Measurements from ENCODE around the gene KIAA0232.
"Not testable (repeated sequence)": the region's sequence is repeated elsewhere in the genome, so short reads cannot be mapped to it uniquely, and the experiment has no call there.

KIAA0232 gene

DNA sequence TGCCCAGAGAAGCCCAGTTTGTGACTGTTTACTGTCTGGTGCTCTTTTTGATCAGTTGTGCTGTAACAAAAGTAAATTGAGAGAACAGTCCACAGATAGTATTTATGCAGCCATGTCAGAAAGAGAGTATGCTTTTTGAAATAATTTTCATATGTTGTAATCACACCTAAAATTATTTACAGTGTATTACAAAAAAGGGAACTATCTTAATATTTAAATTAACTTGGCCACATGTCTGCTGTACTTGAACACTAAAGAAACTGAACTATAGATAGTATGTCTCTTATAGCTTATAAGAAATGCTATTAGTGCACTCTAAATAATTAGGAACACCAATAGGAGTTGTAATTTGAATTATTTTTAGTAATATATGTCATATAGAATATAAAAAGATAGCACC, 30.2 kb downstream of the KIAA0232 start:
- DNase-seq (ENCODE audit: low read depth), result no peak

DNA sequence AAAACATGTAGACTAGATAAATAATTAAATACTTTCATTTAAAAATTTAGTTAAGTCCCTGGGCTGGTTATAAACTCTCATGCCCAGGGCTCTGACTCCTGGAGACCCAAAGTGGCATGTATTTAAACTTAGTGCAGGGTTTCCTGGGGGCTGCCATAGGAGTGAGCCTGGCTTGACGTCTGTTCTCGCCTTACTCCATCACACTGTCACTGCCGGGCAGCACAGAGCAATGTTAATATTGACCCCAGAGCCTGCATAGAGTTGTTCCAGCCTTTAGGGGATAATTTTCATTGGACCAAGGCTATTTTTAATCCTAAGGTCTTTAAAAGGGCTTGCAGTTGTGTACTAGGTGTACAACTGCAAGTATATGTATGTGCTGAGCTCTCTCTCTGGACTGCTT, 31.2 kb downstream of the KIAA0232 start:
- DNase-seq (ENCODE audit: low read depth), result no peak

DNA sequence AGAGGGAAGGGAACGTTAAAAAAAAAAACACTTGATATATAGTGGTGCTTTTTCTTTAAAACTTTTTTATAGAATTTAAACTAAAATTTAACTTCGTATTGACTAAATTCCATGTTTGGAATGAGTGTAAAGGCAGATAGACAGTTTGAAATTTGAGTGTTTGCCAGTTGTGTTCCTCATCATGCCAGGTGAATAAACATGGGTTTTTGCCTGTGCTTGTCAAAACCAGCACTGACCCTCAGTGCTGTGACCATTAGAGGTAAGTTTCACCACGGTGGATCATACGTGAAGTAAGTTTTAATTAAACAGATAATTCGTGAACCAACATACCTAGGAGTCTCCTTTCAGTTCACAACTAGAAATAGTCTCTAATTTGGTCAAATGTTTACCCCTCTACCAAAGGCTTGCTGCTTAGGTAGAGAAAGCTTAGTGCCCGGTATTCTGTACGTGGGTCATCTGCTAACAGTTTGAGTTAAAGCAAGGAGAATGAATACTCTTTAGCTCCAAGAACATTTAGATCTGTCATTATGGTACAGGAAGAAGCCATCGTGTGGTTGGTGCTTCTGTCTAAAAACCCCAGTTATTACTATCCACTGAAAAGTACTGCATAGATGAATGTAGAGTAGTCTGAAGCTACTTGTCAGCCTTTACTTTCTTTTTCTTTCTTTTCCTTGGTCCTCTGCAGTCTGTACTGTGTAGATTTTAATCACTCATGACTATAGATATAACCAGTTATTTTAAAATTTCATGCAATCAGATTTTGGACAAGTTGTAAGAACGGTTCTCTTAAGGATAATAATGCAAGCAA, 32.7 kb downstream of the KIAA0232 start:
- no peak for DNase-seq (ENCODE audit: low read depth)

DNA sequence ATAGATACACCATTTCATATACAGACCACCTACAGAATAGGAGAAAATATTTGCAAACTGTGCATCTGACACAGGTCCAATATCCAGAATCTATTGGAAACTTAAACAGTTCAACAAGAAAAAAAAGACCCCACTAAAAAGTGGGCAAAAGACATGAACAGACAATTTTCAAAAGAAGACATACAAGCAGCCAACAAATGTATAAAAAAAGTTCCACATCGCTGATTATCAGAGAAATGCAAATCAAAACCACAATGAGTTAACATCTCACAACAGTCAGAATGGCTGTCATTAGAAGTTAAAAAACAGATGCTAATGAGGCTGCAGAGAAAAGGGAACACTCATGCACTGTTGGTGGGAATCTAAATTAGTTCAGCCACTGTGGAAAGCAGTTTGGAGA, 36.8 kb downstream of the KIAA0232 start:
- no peak for DNase-seq (ENCODE audit: low read depth)

DNA sequence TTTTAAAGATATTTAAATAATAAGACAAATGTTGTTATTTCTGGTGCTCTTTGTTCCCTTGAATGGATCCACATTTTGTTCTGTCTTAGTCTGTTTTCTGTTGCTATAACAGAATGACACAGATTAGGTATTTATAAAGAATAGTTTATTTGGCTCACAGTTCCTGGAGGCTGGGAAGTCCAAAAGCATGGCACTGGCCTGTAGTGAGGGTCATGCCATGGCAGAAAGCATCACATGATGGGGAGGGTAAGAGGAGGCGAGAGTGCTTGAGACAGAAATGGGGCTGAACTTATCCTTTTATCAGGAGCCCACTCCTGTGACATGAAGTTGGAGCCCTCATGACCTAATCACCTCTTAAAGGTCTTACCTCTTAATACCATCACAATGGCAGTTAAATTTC, 38.2 kb downstream of the KIAA0232 start:
- no peak for DNase-seq (ENCODE audit: low read depth)

DNA sequence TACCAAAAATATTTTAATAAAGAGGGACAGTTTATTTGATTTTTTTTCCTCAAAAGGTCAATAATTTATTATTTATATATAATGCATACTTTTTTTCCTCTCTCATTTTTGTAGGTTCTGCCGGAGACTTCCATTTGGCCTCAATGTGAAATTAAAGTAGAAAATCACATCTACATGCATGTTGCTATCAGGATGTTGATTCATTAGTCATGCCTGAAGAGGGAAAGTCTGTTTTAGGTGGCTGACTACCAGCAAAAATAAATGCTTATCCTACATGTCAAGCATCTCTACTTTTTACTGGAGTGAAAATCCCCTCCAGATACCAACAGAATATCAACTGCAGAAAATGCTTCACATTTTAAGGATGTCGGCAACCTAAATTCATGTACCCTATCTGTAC, 41.5 kb downstream of the KIAA0232 start:
- no peak for DNase-seq (ENCODE audit: low read depth)

DNA sequence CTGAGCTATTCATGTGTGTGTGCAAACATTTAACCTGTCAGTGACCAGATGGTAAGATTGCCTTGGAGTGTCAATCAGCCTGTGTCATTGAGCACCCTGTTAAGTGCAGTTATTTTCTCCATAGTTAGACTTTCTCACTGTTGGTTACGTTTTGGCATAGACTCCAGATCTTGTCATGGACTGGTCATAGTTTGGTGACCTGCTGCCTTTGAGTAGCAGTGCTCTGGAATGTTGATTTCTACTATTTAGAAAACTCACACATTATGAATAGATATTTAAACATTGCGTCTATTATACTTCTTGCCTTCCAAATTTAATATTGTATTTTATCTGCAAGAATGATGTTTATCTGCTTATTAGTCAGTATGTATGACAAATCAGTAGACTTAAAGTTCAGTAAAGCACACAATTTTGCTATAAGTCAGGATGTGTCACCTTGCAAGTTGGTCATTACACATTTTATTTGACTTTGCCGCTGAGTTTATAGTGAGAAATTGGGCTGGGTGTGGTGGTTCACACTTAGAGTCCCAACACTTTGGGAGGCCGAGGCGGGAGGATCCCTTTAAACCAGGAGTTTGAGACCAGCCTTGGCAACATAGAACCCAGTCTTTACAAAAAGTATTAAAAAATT, 42.4 kb downstream of the KIAA0232 start:
- DNase-seq (ENCODE audit: low read depth), result no peak

DNA sequence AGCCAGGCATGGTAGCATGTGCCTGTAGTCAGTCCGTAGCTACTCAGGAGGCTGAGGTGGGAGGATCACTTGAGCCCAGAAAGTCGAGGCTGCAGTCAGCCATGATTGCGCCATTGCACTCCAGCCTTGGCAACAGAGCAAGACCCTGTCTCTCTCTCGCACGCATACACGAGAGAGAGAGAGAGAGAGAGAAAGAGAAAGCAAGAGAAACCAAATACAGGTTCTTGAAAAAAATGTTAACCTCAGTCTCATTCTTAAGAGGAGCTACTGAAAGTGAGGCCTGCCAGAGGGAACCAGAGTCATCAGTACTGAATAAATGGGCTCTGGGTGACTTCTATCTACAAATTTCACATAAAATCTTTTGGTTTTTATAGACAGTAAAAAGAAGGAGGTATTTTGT, 42.9 kb downstream of the KIAA0232 start:
- DNase-seq (ENCODE audit: low read depth), result no peak

DNA sequence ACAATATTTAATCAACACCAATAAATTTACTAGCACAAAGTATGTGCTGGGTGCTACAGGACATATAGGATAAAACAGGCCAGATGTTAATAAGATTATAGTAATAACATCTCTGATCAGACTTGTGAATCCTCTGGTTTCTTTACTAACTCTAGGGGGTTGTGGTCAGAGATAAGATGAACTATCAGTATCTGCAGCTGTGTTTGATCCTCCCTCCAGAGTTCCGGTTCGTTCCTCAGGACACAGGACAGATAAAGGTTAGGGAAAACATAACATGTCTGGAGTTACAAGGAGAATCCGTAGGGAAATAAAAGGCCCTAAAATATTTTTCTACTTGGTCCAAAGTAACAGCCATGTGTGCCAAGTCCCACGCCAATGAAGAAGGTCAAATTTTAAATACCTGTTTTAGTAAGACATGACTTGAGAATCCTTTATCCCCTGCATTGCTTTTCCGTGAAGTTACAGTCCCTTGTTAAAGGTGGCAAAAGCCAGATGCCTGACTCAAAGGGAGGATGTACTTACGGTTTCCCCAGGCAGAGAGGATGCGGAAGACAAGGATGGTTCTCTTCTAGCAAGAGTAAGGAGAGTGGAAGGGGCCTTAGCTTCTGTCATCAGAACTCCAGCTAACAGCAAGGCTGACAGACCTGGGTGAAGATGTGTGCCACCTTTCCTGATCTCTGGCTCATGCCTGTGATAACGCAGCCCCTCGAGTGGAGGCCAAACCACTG, 44.4 kb downstream of the KIAA0232 start:
- DNase-seq (ENCODE audit: low read depth), result no peak

DNA sequence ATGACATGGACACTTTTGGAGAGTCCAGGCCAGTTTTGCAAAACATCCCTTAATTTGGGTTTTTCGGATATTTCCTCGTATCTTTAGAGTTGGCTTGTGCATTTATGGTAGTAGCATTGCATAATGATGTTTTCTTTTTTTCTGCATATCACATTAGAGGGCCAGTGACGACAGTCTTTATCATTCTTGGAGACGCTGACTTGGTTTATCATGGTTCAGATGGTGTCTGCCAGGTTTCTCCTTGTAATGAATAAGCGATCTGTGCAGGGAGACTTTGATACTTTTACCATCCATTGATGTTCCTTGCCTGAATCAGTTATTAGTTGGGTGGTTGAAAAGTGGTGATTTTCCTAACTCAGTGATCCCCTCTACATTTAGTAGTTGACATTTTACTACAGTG, 46.6 kb downstream of the KIAA0232 start:
- DNase-seq (ENCODE audit: low read depth), result no peak

DNA sequence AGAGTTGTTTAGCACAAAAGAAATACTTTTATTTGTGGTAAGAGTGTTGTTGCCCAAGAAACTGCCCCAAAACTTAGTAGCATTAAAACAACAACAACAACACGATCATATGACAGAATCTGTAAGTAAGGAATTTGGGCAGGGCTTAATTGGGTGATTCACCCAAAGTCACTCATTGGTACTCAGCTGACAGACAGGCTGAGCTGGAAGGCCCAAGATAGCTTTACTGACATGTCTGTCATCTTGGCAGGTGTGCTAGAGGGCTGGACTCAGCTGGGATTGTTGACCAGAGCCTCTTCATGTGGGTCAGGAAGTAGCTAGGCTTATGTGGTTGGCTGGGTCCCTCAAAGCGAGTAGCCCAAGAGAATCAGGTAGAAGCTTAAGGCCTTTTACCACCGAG, 52.3 kb downstream of the KIAA0232 start:
- DNase-seq (ENCODE audit: low read depth), result no peak

DNA sequence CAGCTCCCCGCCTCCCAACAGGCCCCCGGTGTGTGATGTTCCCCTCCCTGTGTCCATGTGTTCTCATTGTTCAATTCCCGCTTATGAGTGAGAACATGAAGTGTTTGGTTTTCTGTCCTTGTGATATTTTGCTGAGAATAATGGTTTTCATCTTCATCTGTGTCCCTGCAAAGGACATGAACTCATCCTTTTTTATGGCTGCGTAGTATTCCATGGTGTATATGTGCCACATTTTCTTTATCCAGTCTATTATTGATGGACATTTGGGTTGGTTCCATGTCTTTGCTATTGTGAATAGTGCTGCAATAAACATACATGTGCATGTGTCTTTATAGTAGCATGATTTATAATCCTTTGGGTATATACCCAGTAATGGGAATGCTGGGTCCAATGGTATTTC, 53.1 kb downstream of the KIAA0232 start:
- not testable (repeated sequence) for DNase-seq (ENCODE audit: low read depth)

DNA sequence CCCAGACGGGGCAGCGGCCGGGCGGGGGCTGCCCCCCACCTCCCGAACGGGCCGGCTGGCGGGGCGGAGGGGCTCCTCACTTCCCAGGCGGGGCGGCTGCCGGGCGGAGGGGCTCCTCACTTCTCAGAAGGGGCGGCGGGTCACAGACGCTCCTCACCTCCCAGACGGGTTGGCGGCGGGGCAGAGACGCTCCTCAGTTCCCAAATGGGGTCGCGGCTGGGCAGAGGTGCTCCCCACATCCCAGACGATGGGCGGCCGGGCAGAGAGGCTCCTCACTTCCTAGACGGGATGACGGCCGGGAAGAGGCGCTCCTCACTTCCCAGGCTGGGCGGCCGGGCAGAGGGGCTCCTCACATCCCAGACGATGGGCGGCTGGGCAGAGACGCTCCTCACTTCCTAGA, 54.6 kb downstream of the KIAA0232 start:
- DNase-seq (ENCODE audit: low read depth), result not testable (repeated sequence)

DNA sequence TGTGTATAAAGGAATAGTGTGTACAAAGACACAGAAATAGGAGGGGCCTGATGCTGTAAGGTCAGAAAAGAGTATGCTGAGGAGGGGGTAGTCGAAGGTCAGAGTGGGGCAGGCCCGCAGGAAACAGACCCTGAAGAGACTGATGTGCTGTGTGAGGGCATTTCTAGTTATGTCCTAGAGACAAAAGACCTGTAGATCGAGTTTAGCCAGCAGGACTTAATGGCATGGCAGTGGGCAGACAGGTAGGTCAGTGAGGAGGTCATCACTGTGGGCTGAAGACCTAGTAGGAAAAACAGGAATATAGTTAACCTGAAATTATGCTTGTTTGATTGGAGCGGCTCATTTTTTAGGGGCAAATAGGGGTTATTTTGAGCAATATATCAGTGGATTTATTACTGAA, 57.1 kb downstream of the KIAA0232 start:
- DNase-seq (ENCODE audit: low read depth), result no peak

DNA sequence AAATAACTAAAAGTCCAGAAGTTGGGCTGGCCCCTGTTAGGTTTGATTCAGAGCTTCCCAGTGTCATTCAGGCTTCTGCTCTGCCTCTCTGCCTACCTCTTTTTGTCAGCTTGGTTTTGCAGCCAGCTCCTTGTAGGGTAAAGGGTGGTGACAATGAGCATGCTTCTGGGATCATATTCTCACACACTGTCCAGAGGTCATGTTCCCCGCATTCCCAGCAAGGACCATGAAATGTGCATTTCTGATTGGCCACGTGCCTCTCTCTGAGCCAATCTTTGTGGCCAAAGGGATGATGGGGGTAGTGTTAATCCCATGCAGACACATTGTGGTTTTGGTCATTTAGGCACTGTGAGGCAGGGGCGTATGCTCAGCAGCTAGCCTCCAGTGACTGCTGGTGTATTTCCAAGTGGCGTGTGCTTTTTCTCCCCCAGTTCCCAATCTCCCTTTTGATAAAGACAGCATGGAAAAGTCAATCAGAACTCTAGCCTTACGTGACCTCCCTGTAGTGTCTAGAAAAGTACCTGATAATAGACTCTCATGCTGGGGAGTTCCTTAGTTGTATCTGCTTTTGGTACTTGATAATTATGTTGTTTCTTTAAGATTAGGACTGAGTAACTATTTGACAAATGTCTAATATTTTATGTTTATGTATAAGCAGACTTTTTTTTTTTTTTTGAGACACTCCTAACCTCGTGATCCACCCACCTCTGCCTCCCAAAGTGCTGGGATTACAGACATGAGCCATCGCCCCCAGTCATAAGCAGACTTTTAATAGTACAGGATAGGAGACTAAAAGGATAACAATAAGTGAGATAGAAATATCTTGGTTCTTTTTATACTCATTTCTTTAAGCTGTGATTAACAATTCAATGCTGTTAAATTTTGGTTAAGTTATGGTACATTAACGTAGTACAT, 57.8 kb downstream of the KIAA0232 start:
- DNase-seq (ENCODE audit: low read depth), result no peak

DNA sequence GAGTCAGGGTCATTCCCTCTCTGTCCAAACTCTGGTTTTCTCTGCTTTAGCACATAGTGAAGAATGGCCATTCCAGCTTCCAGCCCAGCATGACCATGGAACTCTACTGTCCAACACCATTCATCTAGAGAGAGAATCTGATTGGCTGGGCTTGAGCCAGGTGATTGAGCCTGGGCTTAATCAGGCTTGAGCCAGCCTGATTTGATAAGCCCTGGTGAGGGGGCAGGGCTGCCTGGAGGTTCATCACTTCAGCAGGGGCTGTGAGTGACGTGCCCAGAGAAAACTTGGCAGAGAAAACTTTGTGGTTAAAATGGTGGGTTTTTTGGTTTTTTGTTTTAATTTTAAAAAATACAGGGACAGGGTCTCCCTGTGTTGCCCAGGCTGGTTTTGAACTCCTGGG, 62.5 kb downstream of the KIAA0232 start:
- DNase-seq (ENCODE audit: low read depth), result no peak

DNA sequence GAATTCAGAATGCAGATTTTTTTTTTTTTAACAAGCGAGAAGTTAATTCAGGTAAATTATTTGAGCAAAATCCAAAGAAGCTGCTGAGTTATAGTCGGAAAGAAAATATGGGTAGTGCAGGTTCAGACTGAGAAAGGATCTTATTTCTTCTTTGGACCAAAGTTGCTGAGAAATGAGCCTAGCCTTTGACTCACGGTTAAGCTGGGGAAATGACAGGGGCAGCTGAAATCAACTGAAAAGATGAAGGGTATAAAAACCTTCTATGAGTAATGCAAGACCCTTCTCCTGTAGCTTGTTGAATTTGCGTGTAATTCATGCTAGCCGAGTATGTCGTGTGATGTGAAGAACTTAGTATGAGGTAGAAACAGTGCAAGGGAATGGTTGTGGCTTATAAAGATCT, 63.0 kb downstream of the KIAA0232 start:
- no peak for DNase-seq (ENCODE audit: low read depth)

DNA sequence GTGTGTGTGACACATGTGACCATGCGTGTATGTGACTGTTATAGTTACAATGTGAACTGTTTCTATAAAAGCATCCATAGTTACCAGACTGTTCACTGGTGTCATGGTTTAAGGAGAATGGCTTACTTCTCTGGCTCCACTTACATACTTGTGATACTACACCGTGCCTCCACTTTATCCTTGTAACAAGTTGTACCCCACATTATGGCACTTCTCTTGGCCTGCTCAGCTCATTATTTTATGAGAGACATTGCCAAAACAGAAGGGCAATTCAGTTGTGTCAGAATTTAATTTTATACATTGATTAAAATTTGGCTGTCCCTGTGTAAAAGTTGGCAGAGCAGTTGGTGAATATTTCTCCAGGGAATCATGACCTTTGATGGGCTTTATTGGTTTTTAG, 64.7 kb downstream of the KIAA0232 start:
- no peak for DNase-seq (ENCODE audit: low read depth)

DNA sequence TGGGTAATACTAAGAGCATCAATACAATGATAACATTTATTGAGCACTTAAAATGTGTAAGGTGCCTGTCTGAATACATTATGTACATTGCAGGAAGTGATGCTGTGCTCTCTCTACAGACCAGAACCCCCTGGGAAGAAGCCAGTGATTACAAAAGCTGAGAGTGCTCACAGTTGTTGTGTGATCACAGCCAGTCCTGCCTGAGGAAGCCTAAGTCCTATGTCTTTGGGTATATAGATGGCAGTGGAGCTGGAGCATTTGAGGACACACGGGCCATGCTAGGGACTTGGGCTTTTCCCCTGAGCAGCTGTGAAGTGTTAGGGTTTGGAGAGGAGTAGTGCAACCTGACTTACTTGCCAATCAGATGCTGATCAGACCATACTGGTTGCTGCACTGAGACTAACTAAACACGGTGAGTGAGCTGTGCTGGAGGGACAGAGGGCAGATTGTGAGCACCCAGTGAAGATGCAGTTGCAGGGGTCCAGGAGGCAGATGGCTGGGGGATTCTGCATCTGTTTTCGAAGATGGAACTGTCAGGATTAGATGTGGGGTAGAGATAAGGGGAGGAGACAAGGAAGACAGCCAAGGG, 66.3 kb downstream of the KIAA0232 start:
- no peak for DNase-seq (ENCODE audit: low read depth)

DNA sequence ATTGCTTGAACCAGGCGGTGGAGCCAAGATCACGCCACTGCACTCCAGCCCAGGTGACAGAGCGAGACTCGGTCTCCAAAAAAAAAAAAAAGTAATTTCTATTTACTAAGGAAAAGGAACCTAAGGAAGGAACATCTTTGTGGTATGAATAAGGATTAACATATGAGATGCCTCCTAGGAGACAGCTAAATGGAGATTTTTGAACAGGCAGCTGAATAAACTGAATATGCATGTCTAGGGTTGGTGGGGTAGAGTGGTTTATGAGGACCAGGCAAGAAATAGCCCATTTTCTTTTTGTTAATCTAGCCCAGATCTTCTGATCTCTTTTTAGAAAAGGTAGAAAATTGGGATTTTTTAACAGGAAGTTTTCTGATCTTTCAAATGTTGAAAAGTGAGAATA, 67.2 kb downstream of the KIAA0232 start:
- DNase-seq (ENCODE audit: low read depth), result no peak

DNA sequence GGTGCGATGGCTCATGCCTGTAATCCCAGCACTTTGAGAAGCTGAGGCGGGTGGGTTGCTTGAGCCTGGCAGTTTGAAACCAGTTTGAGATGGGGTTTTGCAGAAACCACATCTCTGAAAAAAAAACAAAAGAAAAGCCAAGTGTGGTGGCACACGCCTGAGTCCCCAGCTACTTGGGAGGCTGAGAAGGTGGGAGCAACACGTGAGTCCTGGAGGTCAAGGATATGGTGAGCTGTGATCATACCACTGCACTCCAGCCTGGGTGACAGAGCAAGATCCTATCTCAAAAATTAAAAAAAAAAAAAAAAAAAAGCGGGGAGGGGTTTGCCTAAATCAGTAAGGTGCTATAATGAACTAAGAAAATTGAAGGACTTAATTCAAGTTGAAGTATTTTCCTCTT, 68.9 kb downstream of the KIAA0232 start:
- no peak for DNase-seq (ENCODE audit: low read depth)

DNA sequence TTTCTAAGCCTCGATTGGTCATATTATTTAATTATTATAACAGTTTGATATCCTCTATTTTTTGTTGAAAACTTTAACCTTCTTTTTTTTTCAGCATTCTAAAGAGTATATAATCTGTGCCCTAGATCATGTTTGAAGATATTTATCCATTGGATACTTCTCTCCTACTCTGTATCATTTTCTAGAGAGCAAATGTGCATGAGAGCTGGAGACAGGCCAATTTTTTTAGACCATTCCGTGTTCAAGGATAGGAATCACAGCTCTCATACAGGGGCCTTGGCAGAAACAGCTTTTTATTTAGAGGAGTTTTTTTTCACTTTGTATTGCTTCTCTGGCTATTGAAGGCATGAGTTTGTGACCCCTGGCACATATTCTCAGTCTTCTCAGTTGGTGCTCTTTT, 69.4 kb downstream of the KIAA0232 start:
- no peak for DNase-seq (ENCODE audit: low read depth)

Measured in T follicular helper cell (primary cell).